HCT116 (cell line): ENCODE results near the gene ST7. TPM values are rescaled to one million over a fixed set of nuclear protein-coding genes. Genes with fewer than 3 reads are reported as not detected.

ENCODE experiments used
- ATAC-seq: fragments of 200-7000 bp; cut with Tn5 transposase; 2 replicates; pipeline ENCODE4 v1.9.1; 2020; ENCODE audit warnings: mild to moderate bottlenecking, moderate library complexity
- BruUV-seq: library from RNA; stranded (reverse); fragments of 400-500 nt; replicated peaks from 2 replicates; lab custom pipeline; 2021; lab: Mats Ljungman, UMichigan
- CTCF ChIA-PET: fragments of 300-600 bp; sonication (Branson Sonifier 250); formaldehyde crosslinking; loops from one replicate; lab custom pipeline; 2021; ENCODE audit warnings: antibody characterized with exemption; lab: Charles Lee
- POLR2A ChIA-PET: fragments of 300-600, 350-600 bp; sonication (Branson Sonifier 250); formaldehyde crosslinking; loops from one replicate; lab custom pipeline; 2021; ENCODE audit warnings: antibody characterized with exemption; lab: Charles Lee
- RAD21 ChIA-PET, 2 experiments: fragments of 300-600 bp; sonication (Branson Sonifier 250); formaldehyde crosslinking; loops; one replicate each; lab custom pipeline; 2023; ENCODE audit warnings: low total read pairs in 2 of 2; ENCODE audit not compliant: uncharacterized antibody in 2 of 2, unreplicated experiment in 2 of 2, low non-redundant PET in 1 of 2; lab: Charles Lee
- DNase-seq: peaks from one replicate; pipeline ENCODE4 v3.0.0-alpha.2; 2010; ENCODE audit warnings: low read depth, low spot score
- H2AFZ ChIP-seq: fragments of 200-600 bp; shearing (Covaris generic), sonication (generic); 2 replicates; pipeline ENCODE4 v1.6.1; 2017; ENCODE audit warnings: low read depth, mixed run types, mixed read lengths, antibody characterized with exemption, low read length; ENCODE audit not compliant: poor library complexity, severe bottlenecking
- H3K27ac ChIP-seq: 2 replicates; pipeline ENCODE4 v1.5.1; 2012; ENCODE audit warnings: low read depth, low read length
- H3K27me3 ChIP-seq: fragments of 200-600 bp; sonication (generic); 2 replicates; pipeline ENCODE4 v1.6.1; 2016; ENCODE audit warnings: mixed run types, low read length, mixed read lengths; ENCODE audit not compliant: insufficient read depth
- H3K36me3 ChIP-seq, 2 experiments: fragments of 200-500 bp in 1 of 2; fragments of 200-600 bp in 1 of 2; sonication (Bioruptor generic) in 1 of 2; sonication (generic) in 1 of 2; 2 replicates each; pipeline versions ENCODE4 v1.5.1 to v1.6.1; 2014 to 2016; ENCODE audit warnings: low read length in 2 of 2, inconsistent platforms in 1 of 2, mixed read lengths in 1 of 2, mixed run types in 1 of 2; ENCODE audit not compliant: insufficient read depth in 2 of 2, control insufficient read depth in 1 of 2
- H3K4me1 ChIP-seq, 2 experiments: fragments of 200-600 bp in 1 of 2; sonication (generic) in 1 of 2; 2 replicates each; pipeline versions ENCODE4 v1.5.1 to v1.6.1; 2012 to 2017; ENCODE audit warnings: low read length in 2 of 2, inconsistent platforms in 1 of 2, mild to moderate bottlenecking in 1 of 2, mixed read lengths in 1 of 2, mixed run types in 1 of 2, moderate library complexity in 1 of 2; ENCODE audit not compliant: insufficient read depth in 2 of 2, control insufficient read depth in 1 of 2
- H3K4me2 ChIP-seq: fragments of 200-600 bp; sonication (generic); 2 replicates; pipeline ENCODE4 v1.6.1; 2017; ENCODE audit warnings: mixed run types, low read length, mixed read lengths
- H3K4me3 ChIP-seq, 2 experiments: fragments of 200-600 bp in 1 of 2; sonication (generic) in 1 of 2; replicated peaks in 1 of 2; 2 replicates each; pipeline ENCODE4 v1.5.1; 2011 to 2016; ENCODE audit warnings: low read length in 2 of 2, control low read depth in 1 of 2, low read depth in 1 of 2, mild to moderate bottlenecking in 1 of 2, mixed read lengths in 1 of 2, mixed run types in 1 of 2
- H3K79me2 ChIP-seq: fragments of 200-600 bp; sonication (generic); 2 replicates; pipeline ENCODE4 v1.6.1; 2017; ENCODE audit warnings: mild to moderate bottlenecking, mixed run types, low read length, moderate library complexity, mixed read lengths; ENCODE audit not compliant: insufficient read depth
- H3K9ac ChIP-seq: fragments of 200-600 bp; sonication (generic); 2 replicates; pipeline ENCODE4 v1.6.1; 2016; ENCODE audit warnings: low read length, mixed read lengths
- H3K9me2 ChIP-seq: fragments of 200-600 bp; sonication (generic), shearing (Covaris generic); 2 replicates; pipeline ENCODE4 v1.6.1; 2017; ENCODE audit warnings: mixed run types, mild to moderate bottlenecking, moderate library complexity; ENCODE audit not compliant: insufficient read depth
- H3K9me3 ChIP-seq, 2 experiments: fragments of 200-500 bp in 1 of 2; fragments of 200-600 bp in 1 of 2; sonication (Bioruptor generic) in 1 of 2; sonication (generic) in 1 of 2; 2 replicates each; pipeline ENCODE4 v1.6.1; 2014 to 2017; ENCODE audit warnings: low read length in 2 of 2, mixed read lengths in 2 of 2, inconsistent platforms in 1 of 2, low read depth in 1 of 2, mild to moderate bottlenecking in 1 of 2, mixed run types in 1 of 2, moderate library complexity in 1 of 2; ENCODE audit not compliant: control insufficient read depth in 1 of 2, insufficient read depth in 1 of 2
- H4K20me1 ChIP-seq: fragments of 200-600 bp; sonication (generic), shearing (Covaris generic); 2 replicates; pipeline ENCODE4 v1.6.1; 2017; ENCODE audit warnings: mixed run types, mild to moderate bottlenecking, moderate library complexity; ENCODE audit not compliant: insufficient read depth
- CBX3 ChIP-seq: IDR thresholded peaks from 2 replicates; pipeline ENCODE4 v1.6.1; 2012; ENCODE audit warnings: low read depth
- EGR1 ChIP-seq: IDR thresholded peaks from 2 replicates; pipeline ENCODE4 v1.6.1; 2012; ENCODE audit warnings: low read depth
- EZH2 ChIP-seq: fragments of 200-600 bp; sonication (generic); IDR thresholded peaks from 2 replicates; pipeline ENCODE4 v1.6.1; 2017; ENCODE audit warnings: antibody characterized with exemption, mixed run types
- JUND ChIP-seq: IDR thresholded peaks from 2 replicates; pipeline ENCODE4 v1.6.1; 2012
- POLR2A ChIP-seq: IDR thresholded peaks from 2 replicates; pipeline ENCODE4 v1.7.0; 2011; ENCODE audit warnings: borderline replicate concordance; ENCODE audit not compliant: insufficient read depth, insufficient read length; ENCODE audit errors: extremely low read depth
- POLR2AphosphoS5 ChIP-seq: IDR thresholded peaks from 2 replicates; pipeline ENCODE4 v1.6.1; 2011; ENCODE audit warnings: mild to moderate bottlenecking, low read depth, low read length, moderate library complexity
- RAD21 ChIP-seq: IDR thresholded peaks from 2 replicates; pipeline ENCODE4 v1.6.1; 2012; ENCODE audit warnings: low read depth, mild to moderate bottlenecking
- SIN3A ChIP-seq: IDR thresholded peaks from 2 replicates; pipeline ENCODE4 v1.6.1; 2012; ENCODE audit warnings: low read depth
- SRF ChIP-seq: IDR thresholded peaks from 2 replicates; pipeline ENCODE4 v1.6.1; 2012; ENCODE audit warnings: low read depth
- TCF7L2 ChIP-seq: IDR thresholded peaks from 2 replicates; pipeline ENCODE4 v1.7.0; 2011; ENCODE audit warnings: borderline replicate concordance, inconsistent platforms; ENCODE audit not compliant: insufficient read depth, insufficient read length; ENCODE audit errors: extremely low read depth
- intact Hi-C: fragments of 100-400 bp; cut with micrococcal nuclease; formaldehyde crosslinking; loops from 2 replicates; pipeline ENCODE4 v1.10.0; 2022
- total RNA-seq: library from RNA; stranded (reverse); gene quantifications from one replicate; pipeline ENCODE4 v1.2.1, GENCODE V29; 2021; ENCODE audit not compliant: unreplicated experiment
- TF ChIP-seq, protein P1 (sequence below): IDR thresholded peaks from 2 replicates; pipeline ENCODE4 v1.6.1; 2012
- TF ChIP-seq, protein P2 (sequence below): IDR thresholded peaks from 2 replicates; pipeline ENCODE4 v1.6.1; 2012; ENCODE audit warnings: low read depth
- TF ChIP-seq, protein P3 (sequence below): IDR thresholded peaks from 2 replicates; pipeline ENCODE4 v1.6.1; 2011; ENCODE audit warnings: mild to moderate bottlenecking, low read length, moderate library complexity; ENCODE audit not compliant: insufficient replicate concordance; ENCODE audit errors: extremely low read depth
- TF ChIP-seq, protein P4 (sequence below): IDR thresholded peaks from 2 replicates; pipeline ENCODE4 v1.6.1; 2012
- TF ChIP-seq, protein P5 (sequence below), 3 experiments: fragments of 200-600 bp in 1 of 3; sonication (generic) in 1 of 3; IDR thresholded peaks in 2 of 3; conservative IDR thresholded peaks in 1 of 3; 2 replicates each; pipeline ENCODE4 v1.5.1; 2012 to 2017; ENCODE audit warnings: low read depth in 2 of 3, low read length in 2 of 3, antibody characterized with exemption in 1 of 3, borderline replicate concordance in 1 of 3, control low read depth in 1 of 3, mild to moderate bottlenecking in 1 of 3, mixed read lengths in 1 of 3, mixed run types in 1 of 3, moderate library complexity in 1 of 3; ENCODE audit not compliant: insufficient read depth in 1 of 3

Gene ST7
- total RNA-seq, 1 experiment from 2014 or later: 12.6 TPM

DNA sequence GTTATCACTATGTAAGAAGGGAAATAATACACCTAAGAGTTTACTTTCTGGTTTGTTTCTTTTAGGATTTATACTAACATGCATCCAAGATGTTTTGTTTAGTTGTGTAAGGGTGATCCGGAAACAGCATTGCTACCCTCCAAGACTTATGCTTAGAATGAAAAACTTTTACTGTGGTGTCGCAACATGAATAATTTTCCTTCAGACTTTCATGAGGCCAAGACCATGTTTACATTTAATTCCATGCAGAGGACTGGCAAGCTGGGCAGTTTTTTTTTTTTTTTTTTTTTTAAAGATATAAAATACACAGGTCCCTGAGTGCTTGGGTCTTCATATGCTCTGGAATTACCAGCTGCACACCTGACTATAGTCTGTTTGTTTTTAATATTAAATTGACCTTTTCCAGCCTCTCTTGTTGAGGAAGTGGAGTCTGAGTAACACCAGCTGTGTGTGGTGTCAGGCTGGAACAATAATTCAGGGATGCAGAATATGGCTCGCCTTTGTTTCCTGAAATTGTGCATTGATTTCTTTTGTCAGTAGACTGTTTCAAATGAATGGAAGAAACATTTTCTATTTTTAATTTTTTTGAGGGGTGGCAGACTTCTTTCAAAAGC lies 81.7 kb downstream of the ST7 start:
- Histone ChIP-seq H3K79me2 (no peaks in the 10 kb centered on the region), H3K27me3 (no peaks in the 10 kb centered on the region), H2AFZ (no peak overlapping the region), H3K27ac (no peak overlapping the region), H3K9ac (no peak overlapping the region), H3K4me3 (no peak overlapping the region), H3K4me2 (no peak overlapping the region), H3K9me2 (no peaks in the 10 kb centered on the region), H3K9me3 (no peaks in the 10 kb centered on the region), H3K4me1 (no peaks in the 10 kb centered on the region), H3K36me3 (no peaks in the 10 kb centered on the region), H4K20me1 (no peaks in the 10 kb centered on the region; the same call in 1 of the 2 replicates)
- ChIA-PET POLR2A (no interaction called here), CTCF (no interaction called here), RAD21 (no interaction called here)
- no peak for TF ChIP-seq SRF
- TF ChIP-seq, protein P1, sequence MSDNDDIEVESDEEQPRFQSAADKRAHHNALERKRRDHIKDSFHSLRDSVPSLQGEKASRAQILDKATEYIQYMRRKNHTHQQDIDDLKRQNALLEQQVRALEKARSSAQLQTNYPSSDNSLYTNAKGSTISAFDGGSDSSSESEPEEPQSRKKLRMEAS: no peak
- TF ChIP-seq, protein P2, sequence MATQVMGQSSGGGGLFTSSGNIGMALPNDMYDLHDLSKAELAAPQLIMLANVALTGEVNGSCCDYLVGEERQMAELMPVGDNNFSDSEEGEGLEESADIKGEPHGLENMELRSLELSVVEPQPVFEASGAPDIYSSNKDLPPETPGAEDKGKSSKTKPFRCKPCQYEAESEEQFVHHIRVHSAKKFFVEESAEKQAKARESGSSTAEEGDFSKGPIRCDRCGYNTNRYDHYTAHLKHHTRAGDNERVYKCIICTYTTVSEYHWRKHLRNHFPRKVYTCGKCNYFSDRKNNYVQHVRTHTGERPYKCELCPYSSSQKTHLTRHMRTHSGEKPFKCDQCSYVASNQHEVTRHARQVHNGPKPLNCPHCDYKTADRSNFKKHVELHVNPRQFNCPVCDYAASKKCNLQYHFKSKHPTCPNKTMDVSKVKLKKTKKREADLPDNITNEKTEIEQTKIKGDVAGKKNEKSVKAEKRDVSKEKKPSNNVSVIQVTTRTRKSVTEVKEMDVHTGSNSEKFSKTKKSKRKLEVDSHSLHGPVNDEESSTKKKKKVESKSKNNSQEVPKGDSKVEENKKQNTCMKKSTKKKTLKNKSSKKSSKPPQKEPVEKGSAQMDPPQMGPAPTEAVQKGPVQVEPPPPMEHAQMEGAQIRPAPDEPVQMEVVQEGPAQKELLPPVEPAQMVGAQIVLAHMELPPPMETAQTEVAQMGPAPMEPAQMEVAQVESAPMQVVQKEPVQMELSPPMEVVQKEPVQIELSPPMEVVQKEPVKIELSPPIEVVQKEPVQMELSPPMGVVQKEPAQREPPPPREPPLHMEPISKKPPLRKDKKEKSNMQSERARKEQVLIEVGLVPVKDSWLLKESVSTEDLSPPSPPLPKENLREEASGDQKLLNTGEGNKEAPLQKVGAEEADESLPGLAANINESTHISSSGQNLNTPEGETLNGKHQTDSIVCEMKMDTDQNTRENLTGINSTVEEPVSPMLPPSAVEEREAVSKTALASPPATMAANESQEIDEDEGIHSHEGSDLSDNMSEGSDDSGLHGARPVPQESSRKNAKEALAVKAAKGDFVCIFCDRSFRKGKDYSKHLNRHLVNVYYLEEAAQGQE: no peak
- no peak for TF ChIP-seq TCF7L2
- TF ChIP-seq CBX3: no peak
- TF ChIP-seq EGR1: no peak
- TF ChIP-seq, protein P3, sequence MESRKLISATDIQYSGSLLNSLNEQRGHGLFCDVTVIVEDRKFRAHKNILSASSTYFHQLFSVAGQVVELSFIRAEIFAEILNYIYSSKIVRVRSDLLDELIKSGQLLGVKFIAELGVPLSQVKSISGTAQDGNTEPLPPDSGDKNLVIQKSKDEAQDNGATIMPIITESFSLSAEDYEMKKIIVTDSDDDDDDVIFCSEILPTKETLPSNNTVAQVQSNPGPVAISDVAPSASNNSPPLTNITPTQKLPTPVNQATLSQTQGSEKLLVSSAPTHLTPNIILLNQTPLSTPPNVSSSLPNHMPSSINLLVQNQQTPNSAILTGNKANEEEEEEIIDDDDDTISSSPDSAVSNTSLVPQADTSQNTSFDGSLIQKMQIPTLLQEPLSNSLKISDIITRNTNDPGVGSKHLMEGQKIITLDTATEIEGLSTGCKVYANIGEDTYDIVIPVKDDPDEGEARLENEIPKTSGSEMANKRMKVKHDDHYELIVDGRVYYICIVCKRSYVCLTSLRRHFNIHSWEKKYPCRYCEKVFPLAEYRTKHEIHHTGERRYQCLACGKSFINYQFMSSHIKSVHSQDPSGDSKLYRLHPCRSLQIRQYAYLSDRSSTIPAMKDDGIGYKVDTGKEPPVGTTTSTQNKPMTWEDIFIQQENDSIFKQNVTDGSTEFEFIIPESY: no peak
- TF ChIP-seq, protein P4, sequence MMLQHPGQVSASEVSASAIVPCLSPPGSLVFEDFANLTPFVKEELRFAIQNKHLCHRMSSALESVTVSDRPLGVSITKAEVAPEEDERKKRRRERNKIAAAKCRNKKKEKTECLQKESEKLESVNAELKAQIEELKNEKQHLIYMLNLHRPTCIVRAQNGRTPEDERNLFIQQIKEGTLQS: no peak
- no peak for TF ChIP-seq RAD21
- no peak for TF ChIP-seq JUND
- no peak for TF ChIP-seq POLR2AphosphoS5
- TF ChIP-seq SIN3A: no peak
- no peak for TF ChIP-seq POLR2A
- no peak for TF ChIP-seq EZH2
- TF ChIP-seq, protein P5, sequence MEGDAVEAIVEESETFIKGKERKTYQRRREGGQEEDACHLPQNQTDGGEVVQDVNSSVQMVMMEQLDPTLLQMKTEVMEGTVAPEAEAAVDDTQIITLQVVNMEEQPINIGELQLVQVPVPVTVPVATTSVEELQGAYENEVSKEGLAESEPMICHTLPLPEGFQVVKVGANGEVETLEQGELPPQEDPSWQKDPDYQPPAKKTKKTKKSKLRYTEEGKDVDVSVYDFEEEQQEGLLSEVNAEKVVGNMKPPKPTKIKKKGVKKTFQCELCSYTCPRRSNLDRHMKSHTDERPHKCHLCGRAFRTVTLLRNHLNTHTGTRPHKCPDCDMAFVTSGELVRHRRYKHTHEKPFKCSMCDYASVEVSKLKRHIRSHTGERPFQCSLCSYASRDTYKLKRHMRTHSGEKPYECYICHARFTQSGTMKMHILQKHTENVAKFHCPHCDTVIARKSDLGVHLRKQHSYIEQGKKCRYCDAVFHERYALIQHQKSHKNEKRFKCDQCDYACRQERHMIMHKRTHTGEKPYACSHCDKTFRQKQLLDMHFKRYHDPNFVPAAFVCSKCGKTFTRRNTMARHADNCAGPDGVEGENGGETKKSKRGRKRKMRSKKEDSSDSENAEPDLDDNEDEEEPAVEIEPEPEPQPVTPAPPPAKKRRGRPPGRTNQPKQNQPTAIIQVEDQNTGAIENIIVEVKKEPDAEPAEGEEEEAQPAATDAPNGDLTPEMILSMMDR (IDR thresholded peaks at IDR 0.05 in 2 of 3, conservative IDR thresholded peaks at IDR 0.05 in 1 of 3; ENCODE audit: borderline replicate concordance in 1 of 3, insufficient read depth in 1 of 3, low read depth in 2 of 3, low read length in 2 of 3): no peak
- intact Hi-C loops: no loop called here
- no peak for ATAC-seq
- BruUV-seq: no TSS peak
- no peak for DNase-seq
